Activated CD8-positive, alpha-beta T cell treated with anti-CD3 and anti-CD28 coated beads for 36 hours (primary cell): Measurements from ENCODE around the gene TCF25. TPM values are rescaled to one million over a fixed set of nuclear protein-coding genes. Genes with fewer than 3 reads are reported as not detected.

Experiments
- ATAC-seq: fragments of 200-7000 bp; cut with Tn5 transposase; one replicate; pipeline ENCODE4 v1.10.0; 2021; ENCODE audit warnings: mild to moderate bottlenecking, moderate library complexity
- CTCF ChIA-PET: fragments of 350-600 bp; sonication (Branson Sonifier 250); formaldehyde crosslinking; loops from one replicate; lab custom pipeline; 2021; ENCODE audit warnings: antibody characterized with exemption; lab: Charles Lee
- POLR2A ChIA-PET: fragments of 350-600 bp; sonication (Branson Sonifier 250); formaldehyde crosslinking; loops from one replicate; lab custom pipeline; 2021; ENCODE audit warnings: antibody characterized with exemption; lab: Charles Lee
- DNase-seq: peaks from one replicate; pipeline ENCODE4 v3.0.0-alpha.2; 2020
- H3K27ac Mint-ChIP-seq: one replicate; pipeline ENCODE4 v1.8.0; 2021; ENCODE audit warnings: mild to moderate bottlenecking, mixed read lengths
- H3K27me3 Mint-ChIP-seq: one replicate; pipeline ENCODE4 v1.8.0; 2021; ENCODE audit warnings: mixed read lengths
- H3K36me3 Mint-ChIP-seq: one replicate; pipeline ENCODE4 v1.8.0; 2021; ENCODE audit warnings: low read depth, mixed read lengths
- H3K4me1 Mint-ChIP-seq: one replicate; pipeline ENCODE4 v1.8.0; 2021; ENCODE audit warnings: low read depth, mixed read lengths
- H3K4me3 Mint-ChIP-seq: one replicate; pipeline ENCODE4 v1.8.0; 2021; ENCODE audit warnings: mild to moderate bottlenecking, moderate library complexity, mixed read lengths
- H3K9me3 Mint-ChIP-seq: one replicate; pipeline ENCODE4 v1.8.0; 2021; ENCODE audit warnings: mixed read lengths
- CTCF ChIP-seq: fragments of 200-600 bp; IDR thresholded peaks from one replicate; pipeline ENCODE4 v1.8.0; 2022; ENCODE audit warnings: antibody characterized with exemption, mild to moderate bottlenecking
- intact Hi-C: fragments of 100-400 bp; cut with micrococcal nuclease; formaldehyde crosslinking; loops from one replicate; pipeline ENCODE4 v1.10.0; 2022
- total RNA-seq, 2 experiments: library from RNA; stranded (reverse); gene quantifications; one replicate each; pipeline ENCODE4 v1.2.3, GENCODE V29; 2021

The TCF25 gene
- total RNA-seq, 2 experiments from 2014 or later = 138 to 149 TPM

DNA sequence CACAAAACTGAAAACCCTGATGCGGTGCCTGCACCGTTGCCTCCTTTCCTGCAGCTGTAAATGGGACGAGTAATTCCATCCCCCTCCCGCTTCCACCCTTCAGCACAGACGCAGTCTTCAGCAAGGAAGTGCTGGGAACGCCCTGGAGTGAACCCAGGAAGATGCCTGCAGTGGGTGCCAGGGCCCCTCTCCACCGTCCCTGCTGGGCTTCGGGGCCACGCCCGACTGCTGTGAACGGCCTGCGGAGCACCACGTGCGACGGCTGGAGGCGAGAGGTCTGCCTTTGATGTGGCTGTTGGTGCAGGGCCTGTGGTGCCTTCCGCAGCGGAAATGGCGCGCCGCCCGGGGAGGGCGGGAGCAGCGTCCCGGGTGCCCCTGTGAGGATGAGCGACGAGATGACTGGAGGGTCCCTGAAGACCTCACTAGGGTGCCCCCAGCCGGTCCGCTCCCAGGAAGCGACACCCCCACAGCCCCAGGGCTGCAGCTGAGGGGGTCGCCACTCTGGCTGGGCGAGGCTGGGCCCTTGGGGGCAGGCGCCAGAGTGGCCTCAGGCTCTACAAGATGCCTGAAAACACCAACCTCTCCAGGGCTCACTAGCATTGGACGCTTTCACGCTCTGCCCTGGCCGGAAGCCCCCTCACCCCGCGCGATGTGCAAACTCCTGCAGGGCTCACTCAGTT lies 44.5 kb downstream of the TCF25 start:
- ChIA-PET POLR2A (interaction anchor here (0.7 to 1.8 kb wide), 5 partner anchors 10 to 157 kb away, joined by 3 to 4 read pairs (median 3); no protein-coding TSS in a partner anchor), CTCF (interaction anchor here (0.6 to 2.0 kb wide), 6 partner anchors 9 to 218 kb away, joined by 3 to 16 read pairs (median 4); no protein-coding TSS in a partner anchor)
- ATAC-seq (peak; percentile 65), DNase-seq (peak; percentile 88)
- intact Hi-C loops = no loop called here
- Mint-ChIP-seq H3K27me3 (peaks cover 28% of the 10 kb centered on the region), H3K4me1 (peaks cover 45% of the 10 kb centered on the region), H3K27ac (peak overlapping the region; percentile 49), H3K4me3 (peak overlapping the region; percentile 57), H3K9me3 (no peaks in the 10 kb centered on the region), H3K36me3 (peaks cover 9% of the 10 kb centered on the region)
- no peak for TF ChIP-seq CTCF

GRCh38 chr16:89918453-89919347 lies 45.3 kb downstream of the TCF25 start, which contains the start of gene MC1R:
Gene MC1R, plus strand, starts transcription at chr16:89918862. Its CDS starts 397 bp downstream, at chr16:89919259.
- Mint-ChIP-seq H3K27me3 (peaks cover 28% of the 10 kb centered on the region), H3K4me3 (peak within 1 kb of the TSS; percentile 57), H3K27ac (peak within 1 kb of the TSS; percentile 49), H3K4me1 (peaks cover 45% of the 10 kb centered on the region), H3K9me3 (no peaks in the 10 kb centered on the region), H3K36me3 (peaks cover 5% of the 10 kb centered on the region)
- intact Hi-C loops = no loop called here
- DNase-seq = peak; percentile 62
- CTCF ChIA-PET = interaction anchor here (1.0 to 2.0 kb wide), 4 partner anchors 9 to 213 kb away, joined by 3 to 16 read pairs (median 5); no protein-coding TSS in a partner anchor
- peak; percentile 69 for TF ChIP-seq CTCF
- ATAC-seq = peak; percentile 43
- POLR2A ChIA-PET = interaction anchor here (0.5 to 1.8 kb wide), 8 partner anchors 10 to 158 kb away, joined by 3 to 9 read pairs (median 4); no protein-coding TSS in a partner anchor

GRCh38 chr16:89919535-89920406 lies 46.4 kb downstream of the TCF25 start:
- ChIA-PET CTCF (interaction anchor here (1.1 to 1.9 kb wide), 3 partner anchors 10 to 162 kb away, joined by 3 to 16 read pairs (median 3); no protein-coding TSS in a partner anchor), POLR2A (interaction anchor here (1.3 kb wide), 3 partner anchors 11 to 53 kb away, joined by 4 to 9 read pairs (median 4); no protein-coding TSS in a partner anchor)
- TF ChIP-seq CTCF = no peak
- H3K36me3 Mint-ChIP-seq = no peaks in the 10 kb centered on the region
- H3K9me3 Mint-ChIP-seq = no peaks in the 10 kb centered on the region
- peaks cover 45% of the 10 kb centered on the region for H3K4me1 Mint-ChIP-seq
- DNase-seq (no peak), ATAC-seq (no peak)
- intact Hi-C loops = no loop called here
- H3K27me3 Mint-ChIP-seq = peaks cover 36% of the 10 kb centered on the region
- no peak overlapping the region for H3K4me3 Mint-ChIP-seq
- H3K27ac Mint-ChIP-seq = no peak overlapping the region

GRCh38 chr16:89920723-89921122 lies 47.3 kb downstream of the TCF25 start:
- peaks cover 45% of the 10 kb centered on the region for H3K4me1 Mint-ChIP-seq
- POLR2A ChIA-PET = no interaction called here
- peaks cover 41% of the 10 kb centered on the region for H3K27me3 Mint-ChIP-seq
- DNase-seq (no peak), ATAC-seq (no peak)
- H3K9me3 Mint-ChIP-seq = no peaks in the 10 kb centered on the region
- no peak overlapping the region for H3K27ac Mint-ChIP-seq
- no peak for TF ChIP-seq CTCF
- H3K4me3 Mint-ChIP-seq = no peak overlapping the region
- intact Hi-C loops = no loop called here
- H3K36me3 Mint-ChIP-seq = no peaks in the 10 kb centered on the region
- CTCF ChIA-PET = interaction anchor here (1.1 to 1.7 kb wide), 2 partner anchors 11 to 12 kb away, joined by 3 to 4 read pairs; no protein-coding TSS in a partner anchor
